Activated CD8-positive, alpha-beta memory T cell treated with anti-CD3 and anti-CD28 coated beads, Interleukin-2, amount 50 U/mL, for 48 hours (primary cell): Measurements from ENCODE around the gene IRX3.

ENCODE experiments used
- DNase-seq: peaks from one replicate; pipeline ENCODE4 v3.0.0-alpha.2; 2020

IRX3 gene

DNA sequence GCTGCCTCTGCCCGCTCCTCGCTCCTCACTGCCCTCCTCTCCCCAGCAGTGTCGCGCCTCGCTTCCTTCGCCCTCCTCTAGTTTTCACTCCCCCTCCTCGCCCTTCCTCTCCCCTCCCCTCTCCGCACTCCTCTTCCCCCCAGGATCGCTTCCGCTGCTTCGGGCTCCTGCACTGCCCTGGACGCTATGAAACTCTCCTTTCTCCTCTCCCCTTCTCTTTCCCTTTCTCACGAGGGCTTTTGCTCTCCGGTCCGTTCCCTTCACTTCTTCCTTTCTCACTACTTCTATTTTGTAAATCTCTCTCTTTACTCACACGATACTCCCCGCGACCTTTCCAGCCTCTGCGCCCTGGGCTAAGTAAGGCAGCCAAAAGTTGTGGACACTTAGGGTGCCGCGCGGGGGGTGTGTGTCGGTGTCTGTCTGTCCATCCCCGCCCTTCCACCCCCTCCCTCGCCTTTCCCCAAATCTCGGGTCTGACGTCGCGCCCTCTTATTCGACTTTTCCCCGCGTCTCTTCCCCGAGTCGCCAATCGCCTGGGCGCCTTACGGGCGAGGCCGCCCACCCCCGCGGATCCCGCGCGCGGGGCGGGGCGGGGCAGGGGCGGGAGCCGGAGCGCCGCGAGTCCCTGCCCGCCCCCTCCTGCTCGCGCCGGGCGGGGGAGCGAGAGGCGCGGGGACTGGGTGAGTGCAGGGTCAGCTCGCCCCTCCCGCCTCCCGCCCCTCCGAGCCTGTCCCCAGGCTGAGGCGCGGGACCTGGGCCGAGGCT lies at the start of gene IRX3:
Gene IRX3, minus strand, starts transcription at position 422 of the 765 bp plus-strand sequence. CDS start 737 bp downstream, outside the sequence.
- peak; percentile 57 for DNase-seq

DNA sequence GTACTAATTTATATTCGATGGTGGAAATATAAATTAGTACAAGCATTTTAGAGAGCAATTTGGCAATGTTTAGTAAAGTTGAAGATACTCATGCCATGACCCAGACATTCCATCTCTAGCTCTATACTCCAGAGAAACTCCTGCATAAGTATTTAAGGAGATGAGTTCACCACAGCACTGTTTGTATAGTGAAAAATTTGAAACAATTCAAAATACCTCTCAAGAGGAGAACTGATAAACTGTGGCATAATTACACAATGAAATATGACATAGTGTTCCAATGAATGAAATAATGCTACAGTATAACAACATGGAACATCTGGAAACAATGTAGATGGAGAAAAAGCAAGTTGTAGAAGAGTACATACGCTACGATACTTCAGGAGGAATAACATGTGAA lies 48.6 kb upstream of the IRX3 start:
- no peak for DNase-seq

GRCh38 chr16:54334208-54334607 lies 47.6 kb upstream of the IRX3 start:
- DNase-seq = no peak

DNA sequence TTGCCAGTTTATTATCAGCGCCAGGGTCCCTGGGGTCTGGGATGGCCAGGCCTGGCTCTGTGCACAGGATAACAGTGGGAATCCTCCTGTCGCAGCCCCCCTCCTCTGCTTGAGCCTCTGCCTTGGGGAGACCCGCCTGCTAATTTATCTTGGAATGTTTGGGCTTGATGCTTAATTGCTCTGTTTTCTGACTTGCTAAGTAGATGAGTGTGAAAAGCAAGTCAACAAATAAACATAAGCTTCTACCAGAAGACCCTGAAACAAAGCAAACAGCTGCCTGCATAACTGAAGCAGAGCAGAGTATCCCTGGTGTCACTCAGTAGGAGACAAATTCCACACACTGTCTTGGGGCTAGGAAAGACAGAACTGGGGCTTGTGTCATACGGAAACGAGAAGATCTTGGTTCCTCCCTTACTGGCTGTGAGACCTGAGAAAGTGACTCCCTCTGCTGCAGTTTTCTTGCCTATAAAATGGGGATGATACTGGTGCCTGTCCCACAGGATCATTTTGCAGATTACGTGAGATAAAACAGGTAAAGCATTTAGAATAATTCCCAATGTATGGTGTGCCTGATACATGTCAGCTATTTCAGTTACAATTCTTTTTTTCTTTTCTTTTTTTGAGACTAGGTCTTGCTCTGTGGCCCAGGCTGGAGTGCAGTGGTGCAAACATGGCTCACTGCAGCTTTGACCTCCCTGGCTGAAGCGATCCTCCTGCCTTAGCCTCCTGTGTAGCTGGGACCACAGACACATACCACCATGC lies 44.8 kb upstream of the IRX3 start:
- DNase-seq = no peak

DNA sequence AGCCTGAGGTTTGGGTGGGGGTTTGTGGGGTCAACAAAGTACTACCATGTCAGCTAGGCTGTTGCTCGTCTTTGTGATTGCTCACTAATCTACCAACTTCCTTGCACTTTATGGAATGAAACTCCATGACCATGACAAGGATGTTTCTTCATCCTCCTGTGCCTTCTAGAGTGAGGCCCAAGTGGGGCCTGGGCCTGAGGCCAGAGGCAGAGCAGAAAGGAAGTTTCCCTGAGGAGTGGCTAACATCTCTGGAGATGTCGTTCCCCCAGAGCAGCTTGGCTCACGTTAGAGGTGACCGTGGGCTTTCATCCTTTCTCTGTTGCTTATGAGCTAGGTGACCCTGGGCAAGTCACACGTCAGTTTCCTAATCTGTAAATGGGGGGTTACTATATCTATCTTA lies 41.0 kb upstream of the IRX3 start:
- no peak for DNase-seq

- no peak for DNase-seq
These were observed 39.7 kb upstream of the IRX3 start for GRCh38 chr16:54326266-54326662.

DNA sequence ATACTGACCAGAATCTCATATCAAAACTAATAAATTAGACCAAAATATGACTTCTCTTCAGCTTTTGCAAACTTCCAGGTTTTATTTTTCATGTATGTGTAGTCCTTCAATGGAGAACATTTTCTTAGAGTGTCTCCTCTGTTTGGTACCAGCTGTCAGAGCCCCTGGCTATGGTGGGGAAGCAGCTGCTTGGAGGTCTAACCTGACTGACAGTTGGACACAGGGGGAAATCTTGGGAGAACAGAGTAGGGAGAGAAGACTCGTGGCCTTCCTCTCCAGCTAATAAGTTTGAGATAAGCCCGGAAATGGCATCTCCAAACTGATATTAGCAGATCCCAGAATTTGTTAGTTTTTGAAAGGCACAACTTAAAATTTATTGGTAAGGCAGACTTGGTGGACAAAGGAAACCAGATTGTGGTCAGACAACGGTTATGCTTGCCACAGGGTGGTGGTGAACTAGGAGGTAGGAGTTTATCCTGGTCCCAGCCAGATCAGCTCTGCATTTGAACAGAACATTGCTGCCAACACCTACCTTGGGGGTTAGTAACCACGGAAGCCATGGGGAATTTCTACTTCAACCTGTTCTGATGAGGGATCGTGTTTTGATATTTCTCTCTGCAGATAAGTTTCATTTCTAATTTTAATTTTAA lies 39.2 kb upstream of the IRX3 start:
- no peak for DNase-seq

- no peak for DNase-seq
These were observed 38.1 kb upstream of the IRX3 start for GRCh38 chr16:54324716-54325115.

DNA sequence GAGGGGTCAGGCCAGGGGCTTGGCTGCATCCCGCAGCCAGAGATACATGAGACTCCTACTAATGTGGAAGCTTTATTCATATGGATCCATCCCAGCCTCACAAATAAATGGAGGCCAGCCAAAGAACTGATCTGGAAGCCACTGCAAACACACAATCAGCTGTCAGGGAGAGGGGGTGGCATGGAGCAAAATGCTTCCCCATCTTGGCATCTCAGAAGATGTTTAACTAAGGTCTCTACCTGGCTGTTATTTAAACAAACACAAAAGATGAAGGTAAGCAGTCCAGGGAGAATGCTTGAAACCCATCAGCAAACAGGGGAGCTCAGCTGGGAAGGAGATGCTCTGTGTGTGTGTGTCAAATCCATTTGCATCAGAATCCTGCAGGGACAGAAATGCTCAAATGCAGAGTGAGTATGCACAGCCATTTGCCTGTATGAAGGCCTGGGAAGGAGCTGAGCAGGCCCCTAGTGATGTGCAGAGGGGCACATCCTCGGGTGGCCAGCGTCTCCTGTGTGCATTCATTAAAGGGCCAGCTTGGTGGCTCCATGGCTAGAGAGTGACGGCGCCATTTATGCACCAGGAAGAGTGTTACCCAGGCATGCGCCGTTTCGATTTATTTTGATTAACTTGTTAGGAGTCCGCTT lies 34.2 kb upstream of the IRX3 start:
- DNase-seq = no peak

DNA sequence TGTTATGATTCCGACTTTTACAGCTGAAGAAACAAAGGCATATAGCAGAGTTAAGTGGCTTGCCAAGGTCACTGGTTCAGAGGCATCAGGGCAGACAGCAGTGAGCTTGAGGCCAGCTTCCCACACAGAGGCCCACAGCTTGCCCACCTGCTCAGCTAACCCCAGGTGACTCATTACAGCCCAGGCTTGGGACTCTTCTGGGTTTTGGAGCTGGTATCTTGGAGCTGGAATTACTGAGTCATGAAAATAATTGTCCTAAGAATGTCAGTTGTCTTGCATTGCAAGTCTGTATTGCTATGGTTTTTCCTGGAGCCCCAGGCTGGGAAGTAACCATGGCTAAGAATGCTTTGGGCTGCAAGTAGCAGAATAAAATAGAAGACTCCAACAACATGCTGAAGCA lies 32.4 kb upstream of the IRX3 start:
- no peak for DNase-seq

DNA sequence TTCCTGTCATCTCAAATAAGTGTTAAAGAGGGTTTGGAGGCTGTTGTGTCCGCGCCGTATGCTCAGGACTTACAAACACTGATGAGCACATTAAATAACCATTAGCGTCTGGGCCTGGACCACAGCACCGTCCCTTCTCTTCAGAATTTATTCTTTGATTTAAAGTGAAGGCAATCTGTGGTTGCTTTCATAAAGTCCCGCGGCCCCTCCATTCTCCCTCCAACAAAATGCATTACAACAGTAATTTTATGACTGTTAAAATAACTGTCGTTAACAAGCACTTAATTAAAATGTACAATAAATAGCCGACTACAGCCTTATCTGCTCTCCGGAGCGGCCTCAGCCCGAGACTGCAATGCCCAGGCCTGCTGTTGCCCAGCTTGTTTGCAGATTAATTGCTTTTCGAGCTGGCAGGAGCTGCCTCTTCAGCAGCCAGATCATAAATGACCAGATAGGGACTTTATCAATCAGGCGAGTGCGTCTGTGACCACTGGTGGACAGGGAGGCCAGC lies 30.6 kb upstream of the IRX3 start:
- DNase-seq = no peak

DNA sequence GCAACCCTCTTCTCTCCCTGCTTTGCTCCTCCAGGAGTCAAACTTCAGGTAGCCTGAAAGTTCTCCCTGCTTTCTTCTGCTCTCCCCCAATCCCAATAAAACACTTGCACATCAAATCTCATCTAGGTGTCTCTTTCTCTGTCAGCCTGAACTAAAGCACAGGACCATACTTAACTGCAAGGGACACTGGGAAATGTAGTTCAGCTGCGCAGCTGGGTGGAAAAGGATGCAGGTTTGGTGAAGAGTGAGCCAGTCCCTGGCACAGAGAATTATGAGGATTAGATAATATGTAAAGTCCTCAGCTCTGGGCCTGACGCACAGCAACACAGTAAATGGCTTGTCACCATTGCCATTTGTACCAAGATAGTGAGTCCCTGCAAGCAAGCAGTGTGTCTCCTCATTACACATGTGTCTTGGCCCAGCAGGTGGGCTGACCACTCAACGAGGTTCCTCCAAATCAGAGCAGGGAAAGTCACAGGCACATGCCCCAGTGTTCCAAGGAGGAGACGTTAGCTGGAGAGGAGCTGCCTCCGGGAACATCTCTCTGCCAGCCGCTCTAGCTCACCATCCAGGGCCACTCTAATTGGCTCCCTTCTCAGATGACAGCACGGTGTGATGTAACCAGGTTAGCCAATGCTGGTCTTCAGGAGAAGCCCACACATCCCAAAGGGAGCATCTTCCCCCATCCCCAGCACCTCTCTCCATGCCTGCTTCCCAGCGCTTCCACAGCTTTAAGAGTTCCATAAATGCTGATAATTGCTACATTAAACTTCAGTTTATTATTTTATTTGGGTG lies 29.7 kb upstream of the IRX3 start:
- no peak for DNase-seq

GRCh38 chr16:54313789-54314188 lies 27.2 kb upstream of the IRX3 start:
- DNase-seq = no peak

GRCh38 chr16:54312502-54312991 lies 26.0 kb upstream of the IRX3 start:
- DNase-seq = no peak

- no peak for DNase-seq
These were observed 22.8 kb upstream of the IRX3 start for GRCh38 chr16:54309341-54309740.

GRCh38 chr16:54305080-54305479 lies 18.5 kb upstream of the IRX3 start:
- no peak for DNase-seq

- DNase-seq = no peak
These were observed 17.0 kb upstream of the IRX3 start for GRCh38 chr16:54303613-54304012.

GRCh38 chr16:54297154-54297553 lies 10.6 kb upstream of the IRX3 start:
- DNase-seq = no peak

- DNase-seq = no peak
These were observed 10.0 kb upstream of the IRX3 start for GRCh38 chr16:54296543-54296942.

DNA sequence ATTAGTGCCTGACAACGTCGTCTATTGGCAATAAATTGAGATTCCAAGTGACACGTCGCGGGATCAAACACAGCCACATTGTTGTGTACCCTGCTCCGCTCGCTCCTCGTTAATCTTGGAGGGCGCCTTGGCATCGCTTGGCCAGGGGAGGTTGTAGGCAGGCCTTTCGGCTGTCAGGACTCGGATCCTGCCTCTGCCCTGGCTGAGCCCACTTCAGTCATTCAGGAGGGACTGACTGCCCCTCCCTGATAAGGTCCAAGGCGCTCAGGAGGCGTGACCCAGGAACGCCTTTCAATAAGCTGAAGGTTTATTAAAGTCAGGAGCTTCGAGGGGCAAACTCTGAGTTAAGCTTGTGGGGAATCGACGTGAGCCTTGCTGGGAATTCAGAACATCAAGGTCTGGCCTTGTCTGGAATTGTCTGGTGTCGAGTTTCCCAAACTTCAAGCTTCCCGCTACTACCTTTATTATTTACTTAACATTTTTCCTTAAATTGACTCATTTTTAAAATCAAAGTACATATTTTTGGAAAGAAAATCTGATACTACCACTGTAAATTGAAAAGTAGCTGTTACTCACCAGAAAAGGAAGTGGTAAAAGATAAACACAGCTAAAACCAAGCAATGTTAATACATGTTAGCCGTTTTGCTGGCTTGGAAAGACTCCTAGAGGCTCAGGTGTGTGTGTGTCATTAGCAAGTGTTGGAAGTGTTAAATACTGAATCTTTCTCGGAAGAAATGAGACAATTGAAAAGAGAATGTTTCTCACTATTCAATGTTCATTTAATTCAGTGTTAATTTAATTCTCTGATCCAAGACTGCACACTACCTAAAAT lies 5.3 kb upstream of the IRX3 start:
- DNase-seq = no peak
